ENCODE data around the gene SLC12A8.
A peak's percentile ranks its signal among the peaks of the same experiment; 100 is the strongest.

Gene SLC12A8

DNA sequence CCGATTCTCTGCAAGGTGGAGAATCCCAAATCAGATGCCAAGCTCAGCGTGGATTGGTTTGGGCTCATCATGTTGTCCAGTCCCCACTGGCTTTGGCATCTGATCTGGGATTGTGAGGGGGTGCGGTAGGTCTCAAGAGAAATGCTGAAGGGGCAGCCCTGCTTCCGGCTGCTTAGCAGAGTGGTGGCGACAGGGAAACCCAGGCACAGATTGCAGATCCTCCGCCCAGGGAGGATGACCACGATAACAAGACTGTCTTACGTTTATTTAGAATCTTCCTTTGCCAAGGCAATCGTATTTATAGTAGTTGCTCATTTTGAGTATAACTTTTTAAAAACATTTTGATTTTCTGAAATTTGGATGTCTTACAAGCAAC lies 61.1 kb downstream of the SLC12A8 start:
- DNase-seq: no peak

GRCh38 chr3:125150525-125151441 lies 61.8 kb downstream of the SLC12A8 start:
- DNase-seq: peak; percentile 68

GRCh38 chr3:125149462-125149861 lies 63.1 kb downstream of the SLC12A8 start:
- no peak for DNase-seq

DNA sequence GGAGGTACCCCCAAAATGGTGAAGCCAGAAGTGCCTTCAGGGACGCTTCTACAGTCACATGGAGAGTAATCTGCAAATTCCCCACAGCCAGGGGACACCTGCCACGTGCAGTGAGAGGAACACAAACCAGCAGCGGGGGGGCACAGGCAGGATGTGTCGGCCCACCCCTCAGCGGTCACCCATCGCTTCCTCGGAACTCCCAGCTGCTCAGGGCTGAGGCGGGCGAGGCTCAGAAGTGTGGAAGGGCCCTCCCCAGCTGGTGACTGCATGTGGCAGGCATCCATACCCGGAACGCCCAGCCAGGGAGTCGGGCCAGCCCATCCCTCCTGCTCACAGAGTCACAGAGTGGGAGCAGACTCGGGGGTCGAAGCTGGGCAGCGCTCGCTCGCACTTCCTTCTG lies 63.7 kb downstream of the SLC12A8 start:
- DNase-seq: no peak

GRCh38 chr3:125148016-125148812 lies 64.3 kb downstream of the SLC12A8 start:
- DNase-seq: no peak

DNA sequence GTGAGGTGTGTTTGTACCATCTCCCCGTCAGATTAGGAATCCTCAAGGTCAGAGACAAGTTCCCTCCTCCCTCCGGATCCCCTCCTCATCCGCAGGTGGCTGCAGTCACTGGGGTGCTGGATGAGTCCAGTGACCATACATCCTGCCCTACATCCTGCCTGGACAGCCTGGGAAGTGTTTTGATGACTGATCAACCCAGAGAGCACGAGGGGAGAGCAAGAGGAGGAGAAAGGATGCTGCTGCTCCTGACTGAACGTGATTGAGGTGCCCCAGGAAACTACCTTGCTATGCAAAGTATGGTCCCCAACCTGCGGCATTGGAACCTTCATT lies 65.1 kb downstream of the SLC12A8 start:
- no peak for DNase-seq

GRCh38 chr3:125146626-125147490 lies 65.7 kb downstream of the SLC12A8 start:
- DNase-seq: no peak

GRCh38 chr3:125145751-125146475 lies 66.6 kb downstream of the SLC12A8 start:
- DNase-seq: no peak

GRCh38 chr3:125144653-125145314 lies 67.8 kb downstream of the SLC12A8 start:
- no peak for DNase-seq

DNA sequence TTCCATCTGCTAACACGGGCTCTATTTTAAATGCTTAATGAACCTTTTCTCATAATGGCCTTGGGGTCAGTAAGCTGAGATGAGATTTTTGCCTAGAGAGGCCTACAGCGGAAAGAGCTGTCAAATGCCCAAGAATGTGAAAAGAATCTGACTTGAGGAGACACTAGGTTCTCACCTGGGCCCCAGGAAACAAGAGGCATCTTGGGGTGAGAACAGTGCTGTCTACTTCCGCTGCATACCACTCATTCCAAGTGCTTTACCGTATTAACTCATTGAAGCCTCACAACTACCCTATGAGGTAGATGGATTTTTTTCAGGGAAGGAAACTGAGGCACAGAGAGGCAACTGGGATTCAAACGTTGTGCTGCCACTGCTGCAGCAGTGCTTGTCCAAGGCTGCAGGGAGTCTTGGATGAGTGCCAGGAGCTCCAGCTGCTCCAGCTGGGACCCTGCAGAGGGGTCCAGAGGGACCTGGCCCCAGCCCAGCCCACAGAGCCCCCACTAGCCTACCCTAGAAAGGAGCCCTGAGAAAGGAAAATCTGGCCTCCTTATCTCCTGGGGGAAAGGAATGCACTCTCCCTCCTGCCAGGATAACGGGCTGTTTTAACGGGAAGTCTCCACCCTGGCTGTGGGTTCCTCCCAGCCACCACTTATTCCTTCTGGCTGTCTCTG lies 68.4 kb downstream of the SLC12A8 start:
- DNase-seq: no peak

DNA sequence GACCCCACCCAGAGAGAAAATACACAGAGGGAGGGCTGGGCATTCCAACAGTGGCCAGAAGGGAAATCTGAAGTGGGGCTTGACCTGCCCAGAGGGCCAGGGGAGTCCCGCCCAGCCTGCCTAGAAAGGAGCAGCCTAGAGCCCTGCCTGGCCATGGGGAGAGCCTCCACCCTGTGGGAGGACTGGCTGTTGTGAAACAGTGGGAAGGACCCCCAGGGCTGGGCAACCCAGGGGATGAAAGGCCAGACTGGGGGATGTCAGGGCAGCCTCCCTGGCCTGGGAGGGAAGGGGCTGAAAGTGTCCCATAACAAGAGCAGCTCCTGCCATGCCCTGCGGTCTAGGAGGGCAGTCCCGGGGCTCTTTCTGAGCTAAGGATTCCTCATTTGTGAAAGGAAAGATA lies 69.0 kb downstream of the SLC12A8 start:
- no peak for DNase-seq

GRCh38 chr3:125142940-125143339 lies 69.6 kb downstream of the SLC12A8 start:
- DNase-seq: no peak

- DNase-seq: no peak
Measured at GRCh38 chr3:125142420-125142778, 70.1 kb downstream of the SLC12A8 start.

DNA sequence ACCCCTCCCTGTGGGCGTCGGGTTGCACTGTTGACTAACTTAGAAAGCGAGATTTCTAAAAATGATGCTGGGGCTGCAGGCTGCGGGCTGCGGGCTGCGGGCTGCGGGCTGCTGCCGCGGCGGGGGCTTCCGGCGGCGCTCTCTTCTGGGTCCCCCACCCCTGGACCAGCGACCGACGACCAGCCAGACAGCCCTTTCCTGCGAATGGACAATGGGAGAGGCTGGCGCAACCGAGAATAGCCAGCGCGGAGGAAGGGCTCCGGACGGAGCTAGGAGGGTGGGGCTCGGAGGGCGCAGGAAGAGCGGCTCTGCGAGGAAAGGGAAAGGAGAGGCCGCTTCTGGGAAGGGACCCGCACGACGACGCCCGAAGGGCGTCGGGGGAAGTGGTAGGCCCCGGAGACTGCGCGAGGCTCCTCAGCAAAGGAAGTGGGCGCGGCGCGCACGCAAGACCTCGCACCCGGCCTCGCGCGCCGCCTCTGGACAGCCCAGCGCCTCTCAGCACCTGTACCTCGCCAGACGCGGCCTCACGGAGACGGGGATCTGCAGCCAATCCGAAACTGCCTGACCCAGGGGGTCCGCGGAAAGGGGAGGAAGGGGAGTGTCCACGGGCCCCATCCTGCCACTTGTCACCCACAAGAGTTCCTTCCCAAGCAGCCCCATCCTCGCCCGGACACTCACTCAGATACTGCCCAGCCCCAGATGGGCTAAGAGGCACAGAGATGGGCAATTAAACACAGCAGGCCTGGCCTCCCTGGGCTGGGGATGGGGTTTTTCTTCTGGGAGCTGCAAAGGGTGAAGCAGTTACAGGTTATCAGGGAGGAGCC lies 70.7 kb downstream of the SLC12A8 start:
- peak; percentile 69 for DNase-seq

DNA sequence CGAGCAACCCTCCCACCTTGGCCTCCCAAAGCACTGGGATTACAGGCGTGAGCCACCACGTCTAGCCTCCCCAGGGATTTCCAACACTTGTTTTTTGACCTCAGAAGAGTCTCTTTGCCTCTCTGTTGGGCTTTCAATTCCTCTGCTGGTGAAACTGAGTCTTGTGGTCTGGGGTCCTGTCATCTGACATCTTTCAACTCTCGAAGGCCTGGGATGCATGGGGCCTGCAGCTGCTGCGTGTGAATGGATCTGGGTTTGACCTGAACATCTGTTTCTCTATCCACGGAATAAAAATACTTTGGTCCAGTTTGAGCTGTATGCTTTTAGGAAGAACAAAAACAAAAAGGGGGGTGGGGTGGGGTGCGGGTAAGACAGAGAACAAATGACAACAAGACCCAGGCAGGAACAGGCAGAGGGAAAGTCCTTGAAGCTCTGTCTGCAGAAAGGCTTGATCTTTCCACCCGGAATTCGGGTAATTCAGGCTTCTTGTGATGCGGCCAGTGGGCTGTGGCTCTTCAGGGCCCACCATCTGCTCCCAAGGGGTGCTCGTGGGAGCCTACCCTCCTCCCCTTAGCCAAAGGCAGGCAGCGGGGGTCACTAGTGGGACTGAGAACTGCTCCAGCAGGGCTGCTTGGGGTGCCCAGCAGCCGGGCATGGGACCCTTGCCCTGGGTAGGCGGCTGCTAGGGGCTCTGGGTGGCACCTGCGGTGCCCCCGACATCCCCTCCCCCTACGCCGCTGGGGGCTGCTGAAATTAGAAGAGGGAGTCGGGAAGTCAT lies 71.5 kb downstream of the SLC12A8 start:
- no peak for DNase-seq

- no peak for DNase-seq
Measured at GRCh38 chr3:125140011-125140817, 72.3 kb downstream of the SLC12A8 start.

GRCh38 chr3:125139386-125139785 lies 73.2 kb downstream of the SLC12A8 start:
- no peak for DNase-seq

DNA sequence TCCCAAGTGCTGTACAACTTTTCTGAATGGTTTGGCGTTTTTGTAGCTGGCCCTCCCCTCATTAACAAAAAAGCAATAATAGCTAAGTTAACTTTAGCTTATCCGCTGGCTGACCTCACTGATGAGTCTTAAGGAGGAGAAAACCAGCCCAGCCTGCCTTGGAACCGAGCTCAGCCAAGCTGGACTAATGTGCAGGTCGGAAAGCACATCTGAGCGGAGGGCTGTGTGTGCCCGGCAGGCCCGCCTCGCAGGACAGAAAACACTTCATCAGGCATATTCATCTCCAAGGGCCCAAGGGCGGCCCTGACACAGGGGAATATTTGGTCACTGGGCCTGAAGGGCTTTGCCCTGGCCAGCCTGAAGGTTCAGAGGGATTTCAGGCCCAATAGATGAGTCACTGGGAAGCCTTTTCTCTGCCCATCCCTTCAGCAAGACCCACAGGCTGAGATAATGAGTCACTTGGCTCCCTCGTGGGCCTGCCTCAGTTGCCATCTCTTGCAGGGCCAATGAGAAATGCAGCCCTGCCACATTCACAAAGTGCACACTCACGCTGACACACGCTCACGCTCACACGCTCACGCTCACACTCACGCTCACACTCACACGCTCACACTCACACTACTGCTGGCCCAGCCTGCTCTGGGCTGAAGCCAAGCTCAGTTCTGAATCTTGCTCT lies 75.1 kb downstream of the SLC12A8 start:
- no peak for DNase-seq
